NCI-H2227 treated with DMSO at 0.1 percent for 48 hours (cell line): Measurements from ENCODE around the gene RBBP5.

ENCODE experiments used
- DNase-seq: peaks from one replicate; lab custom pipeline; 2025; lab: John Stamatoyannopoulos, UW

Gene RBBP5

GRCh38 chr1:205074513-205074912 is 47.3 kb downstream of the RBBP5 start:
- no peak for DNase-seq

GRCh38 chr1:205074084-205074483 is 47.7 kb downstream of the RBBP5 start:
- DNase-seq: no peak

- DNase-seq: no peak
Measured at GRCh38 chr1:205073511-205073910, 48.3 kb downstream of the RBBP5 start.

- DNase-seq: no peak
Measured at GRCh38 chr1:205072881-205073280, 48.9 kb downstream of the RBBP5 start.

- no peak for DNase-seq
Measured at GRCh38 chr1:205072286-205072685, 49.5 kb downstream of the RBBP5 start.

- DNase-seq: no peak
Measured at GRCh38 chr1:205071801-205072200, 50.0 kb downstream of the RBBP5 start.

- DNase-seq: no peak
Measured at GRCh38 chr1:205071028-205071409, 50.8 kb downstream of the RBBP5 start.

- no peak for DNase-seq
Measured at GRCh38 chr1:205069371-205070125, 52.2 kb downstream of the RBBP5 start.

GRCh38 chr1:205068457-205069040 is 53.2 kb downstream of the RBBP5 start:
- DNase-seq: no peak

GRCh38 chr1:205068001-205068400 is 53.8 kb downstream of the RBBP5 start:
- DNase-seq: no peak

- DNase-seq: no peak
Measured at GRCh38 chr1:205067031-205067430, 54.7 kb downstream of the RBBP5 start.

GRCh38 chr1:205066141-205066818 is 55.5 kb downstream of the RBBP5 start:
- DNase-seq: no peak

- DNase-seq: no peak
Measured at GRCh38 chr1:205065666-205066065, 56.1 kb downstream of the RBBP5 start.

- DNase-seq: no peak
Measured at GRCh38 chr1:205064741-205065316, 56.9 kb downstream of the RBBP5 start.

GRCh38 chr1:205064301-205064700 is 57.5 kb downstream of the RBBP5 start:
- no peak for DNase-seq

GRCh38 chr1:205062895-205063294 is 58.9 kb downstream of the RBBP5 start:
- no peak for DNase-seq

GRCh38 chr1:205062319-205062718 is 59.5 kb downstream of the RBBP5 start:
- no peak for DNase-seq

GRCh38 chr1:205061665-205062069 is 60.1 kb downstream of the RBBP5 start:
- DNase-seq: peak; percentile 65

- no peak for DNase-seq
Measured at GRCh38 chr1:205061227-205061626, 60.6 kb downstream of the RBBP5 start.

- no peak for DNase-seq
Measured at GRCh38 chr1:205060746-205061145, 61.0 kb downstream of the RBBP5 start.

- DNase-seq: no peak
Measured at GRCh38 chr1:205059660-205060059, 62.1 kb downstream of the RBBP5 start.

- no peak for DNase-seq
Measured at GRCh38 chr1:205058853-205059252, 62.9 kb downstream of the RBBP5 start.
